Measurements from ENCODE around the gene ZNF497.
"Not testable (repeated sequence)": the region's sequence is repeated elsewhere in the genome, so short reads cannot be mapped to it uniquely, and the experiment has no call there.

Gene ZNF497

GRCh38 chr19:58334691-58335249 is 27.8 kb downstream of the ZNF497 start:
- TF ChIP-seq ZNF274 (IDR thresholded peaks at IDR 0.05; ENCODE audit: low read depth, low read length) = no peak
- H3K4me3 ChIP-seq (ENCODE audit: low read length) = no peak overlapping the region

GRCh38 chr19:58332697-58333096 is 29.9 kb downstream of the ZNF497 start:
- no peak overlapping the region for H3K4me3 ChIP-seq (ENCODE audit: low read length)
- no peak for TF ChIP-seq ZNF274 (IDR thresholded peaks at IDR 0.05; ENCODE audit: low read depth, low read length)

- TF ChIP-seq ZNF274 (IDR thresholded peaks at IDR 0.05; ENCODE audit: low read depth, low read length) = no peak
- no peak overlapping the region for H3K4me3 ChIP-seq (ENCODE audit: low read length)
Measured at GRCh38 chr19:58330458-58330857, 32.1 kb downstream of the ZNF497 start.

DNA sequence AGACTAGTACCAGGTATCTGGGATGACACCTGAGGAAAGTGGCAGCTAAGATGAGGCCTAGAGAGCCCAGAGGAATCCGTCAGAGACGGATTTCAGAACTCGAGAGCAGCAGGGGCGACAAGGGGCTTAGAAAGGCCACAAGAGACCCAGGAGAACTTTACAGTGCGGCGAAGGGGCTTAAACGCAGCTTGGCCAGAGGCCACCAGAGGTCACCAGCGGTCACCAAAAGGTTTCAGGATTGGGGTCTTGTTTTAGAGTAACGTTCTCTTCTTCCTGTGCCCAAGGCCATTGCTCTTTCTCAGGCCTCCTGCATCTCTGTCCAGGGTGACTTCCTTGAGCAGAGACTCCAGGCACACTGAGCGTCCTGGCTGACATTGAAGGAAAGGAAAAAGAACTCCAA is 33.6 kb downstream of the ZNF497 start:
- no peak for TF ChIP-seq ZNF274 (IDR thresholded peaks at IDR 0.05; ENCODE audit: low read depth, low read length)

GRCh38 chr19:58326914-58327726 is 35.4 kb downstream of the ZNF497 start, which contains the start of gene ZSCAN22:
Gene ZSCAN22, plus strand, starts transcription at chr19:58326994. Its CDS starts 7,809 bp downstream, at chr19:58334803.
- no peak for TF ChIP-seq ZNF274 (IDR thresholded peaks at IDR 0.05; ENCODE audit: low read depth, low read length)
- peak within 1 kb of the TSS; percentile 71 for H3K4me3 ChIP-seq (ENCODE audit: low read length)

More for the DNA sequence above, 33.6 kb downstream of the ZNF497 start:
- no peak overlapping the region for H3K4me3 ChIP-seq (ENCODE audit: low read length)

DNA sequence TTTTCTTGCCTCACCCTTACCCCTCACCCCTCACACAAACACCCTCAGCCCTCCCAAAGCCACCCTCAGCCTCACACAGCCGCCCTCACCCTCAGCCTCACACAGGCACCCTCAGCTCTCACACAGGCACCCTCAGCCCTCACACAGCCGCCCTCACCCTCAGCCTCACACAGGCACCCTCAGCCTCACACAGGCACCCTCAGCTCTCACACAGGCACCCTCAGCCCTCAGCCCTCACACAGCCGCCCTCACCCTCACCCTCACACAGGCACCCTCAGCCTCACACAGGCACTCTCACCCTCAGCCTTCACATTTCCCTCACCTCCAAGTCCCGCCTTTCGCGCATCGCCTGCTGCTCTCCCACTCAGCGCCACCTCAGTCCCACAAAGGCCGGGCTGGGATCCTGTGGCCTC is 36.0 kb downstream of the ZNF497 start:
- no peak for TF ChIP-seq ZNF274 (IDR thresholded peaks at IDR 0.05; ENCODE audit: low read depth, low read length)
- H3K4me3 ChIP-seq (ENCODE audit: low read length) = peak overlapping the region; percentile 71

DNA sequence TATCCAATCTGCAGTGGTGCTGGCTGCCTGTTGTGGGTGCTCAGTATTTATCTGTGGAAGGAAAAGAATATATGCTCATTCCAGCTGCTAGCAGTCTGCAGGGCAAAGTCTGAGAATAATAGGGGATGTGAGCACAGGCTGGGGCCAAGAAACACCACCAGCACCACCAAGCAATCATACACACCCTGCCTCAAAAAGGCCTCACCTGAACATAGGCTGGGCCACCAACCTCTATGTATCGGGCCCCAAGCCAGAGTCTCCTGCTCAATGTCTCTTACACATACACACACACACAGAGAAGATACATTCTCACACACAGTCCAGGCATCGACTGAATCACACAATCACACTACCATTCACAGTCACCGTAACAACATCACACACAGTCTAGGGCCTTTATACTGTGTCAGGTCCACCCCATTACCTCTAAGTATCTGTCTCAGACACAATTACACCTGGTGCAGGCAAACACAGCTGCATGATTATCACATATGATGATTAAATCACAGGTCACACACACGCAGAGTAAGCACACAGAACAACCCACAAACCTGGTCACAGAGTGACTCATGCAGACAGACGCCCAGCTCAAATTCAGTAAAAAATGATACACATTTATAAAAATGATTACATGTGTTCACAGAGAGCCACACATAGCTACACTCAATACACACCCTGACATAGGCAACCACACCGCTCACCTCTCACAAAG is 37.1 kb downstream of the ZNF497 start:
- no peak for TF ChIP-seq ZNF274 (IDR thresholded peaks at IDR 0.05; ENCODE audit: low read depth, low read length)
- peak overlapping the region; percentile 71; the same call in 1 of the 2 replicates for H3K4me3 ChIP-seq (ENCODE audit: low read length)

GRCh38 chr19:58319241-58319640 is 43.3 kb downstream of the ZNF497 start:
- H3K4me3 ChIP-seq (ENCODE audit: low read length) = no peak overlapping the region
- no peak for TF ChIP-seq ZNF274 (IDR thresholded peaks at IDR 0.05; ENCODE audit: low read depth, low read length)

GRCh38 chr19:58318297-58318696 is 44.3 kb downstream of the ZNF497 start:
- TF ChIP-seq ZNF274 (IDR thresholded peaks at IDR 0.05; ENCODE audit: low read depth, low read length) = no peak
- no peak overlapping the region for H3K4me3 ChIP-seq (ENCODE audit: low read length)

DNA sequence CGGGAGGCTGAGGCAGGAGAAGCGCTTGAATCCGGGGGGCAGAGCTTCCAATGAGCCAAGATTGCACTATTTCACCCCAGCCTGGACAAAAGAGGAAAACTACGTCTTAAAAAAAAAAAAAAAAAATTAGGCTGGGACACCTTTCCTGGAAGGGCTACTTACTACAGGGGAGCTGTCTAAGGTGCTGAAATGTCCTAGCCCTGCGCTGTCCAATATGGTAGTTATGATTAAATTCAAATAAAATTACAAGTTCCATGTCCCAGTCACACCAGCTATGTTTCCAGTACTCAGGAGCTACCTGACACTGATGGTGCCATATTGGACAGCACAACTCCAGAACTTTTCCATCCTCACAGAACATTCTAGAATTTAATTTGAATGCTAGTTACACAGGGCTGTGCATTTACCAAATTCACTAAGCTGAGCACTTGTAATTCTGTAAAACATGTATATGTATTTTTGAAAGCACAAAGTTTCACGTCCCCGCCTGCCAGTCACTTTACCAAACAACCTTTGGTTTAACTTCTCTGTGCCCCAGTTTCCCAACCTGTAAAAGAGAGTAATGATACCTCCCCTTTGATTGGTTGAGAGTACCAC is 45.0 kb downstream of the ZNF497 start:
- no peak for TF ChIP-seq ZNF274 (IDR thresholded peaks at IDR 0.05; ENCODE audit: low read depth, low read length)
- H3K4me3 ChIP-seq (ENCODE audit: low read length) = no peak overlapping the region

- no peak overlapping the region for H3K4me3 ChIP-seq (ENCODE audit: low read length)
- no peak for TF ChIP-seq ZNF274 (IDR thresholded peaks at IDR 0.05; ENCODE audit: low read depth, low read length)
Measured at GRCh38 chr19:58315580-58315979, 47.0 kb downstream of the ZNF497 start.

DNA sequence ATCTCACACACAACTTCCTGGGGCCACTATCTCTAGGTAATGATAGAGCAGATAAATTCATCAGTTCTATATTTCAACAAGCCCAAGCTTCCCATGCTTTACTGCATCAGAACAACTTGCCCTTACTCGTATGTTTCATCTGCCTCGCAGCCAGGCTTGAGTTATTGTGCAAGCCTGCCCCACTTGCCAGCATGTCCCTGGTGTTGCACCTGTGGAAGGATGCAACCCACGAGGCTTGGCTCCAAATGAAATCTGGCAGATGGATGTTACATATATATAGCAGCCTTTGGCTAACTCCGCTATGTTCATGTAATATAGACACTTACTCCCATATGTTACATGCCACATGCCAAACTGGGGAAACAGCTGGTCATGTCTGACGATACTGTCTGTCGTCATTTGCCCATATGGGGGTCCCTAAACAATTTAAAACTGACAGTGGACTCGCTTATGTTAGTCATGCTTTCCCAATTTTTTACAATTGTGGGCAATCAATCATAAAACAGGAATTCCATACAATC is 51.1 kb downstream of the ZNF497 start:
- no peak for TF ChIP-seq ZNF274 (IDR thresholded peaks at IDR 0.05; ENCODE audit: low read depth, low read length)

GRCh38 chr19:58310685-58311084 is 51.9 kb downstream of the ZNF497 start:
- not testable (repeated sequence) for H3K4me3 ChIP-seq (ENCODE audit: low read length)

More for the DNA sequence above, 51.1 kb downstream of the ZNF497 start:
- no peak overlapping the region for H3K4me3 ChIP-seq (ENCODE audit: low read length)

DNA sequence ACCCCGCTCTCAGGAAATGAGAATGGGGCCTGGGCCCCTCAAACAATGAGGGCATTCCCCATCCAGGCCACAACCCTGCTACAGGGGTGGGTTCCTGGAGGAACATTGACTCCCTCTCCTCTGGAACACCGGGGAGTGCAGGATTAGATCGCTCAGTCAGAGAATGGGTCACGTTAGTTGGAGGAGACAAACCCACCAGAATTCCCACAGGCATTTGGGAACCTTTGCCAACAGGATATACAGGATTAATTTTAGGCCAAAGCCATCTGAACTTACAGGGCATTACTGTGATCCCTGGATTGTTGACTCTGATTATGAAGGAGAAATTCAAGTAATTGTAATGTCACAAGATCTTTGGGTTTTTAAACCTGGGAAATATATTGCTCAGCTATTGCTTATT is 54.8 kb downstream of the ZNF497 start:
- no peak for TF ChIP-seq ZNF274 (IDR thresholded peaks at IDR 0.05; ENCODE audit: low read depth, low read length)
- no peak overlapping the region for H3K4me3 ChIP-seq (ENCODE audit: low read length)
